Activated CD8-positive, alpha-beta memory T cell treated with anti-CD3 and anti-CD28 coated beads, Interleukin-2, amount 10 ng/mL, durations not matched to agents 7 days and 5 days (primary cell): ENCODE data around the gene USP36. TPM values are rescaled to one million over a fixed set of nuclear protein-coding genes. Genes with fewer than 3 reads are reported as not detected.
"Not testable (repeated sequence)": the region's sequence is repeated elsewhere in the genome, so short reads cannot be mapped to it uniquely, and the experiment has no call there.

Source experiments
- ATAC-seq: fragments of 150-1000 bp; cut with Tn5 transposase; one replicate; pipeline ENCODE4 v1.10.0; 2021; ENCODE audit warnings: moderate library complexity
- CTCF ChIA-PET: fragments of 350-600 bp; sonication (Branson Sonifier 250); formaldehyde crosslinking; loops from one replicate; lab custom pipeline; 2021; ENCODE audit warnings: antibody characterized with exemption; lab: Charles Lee
- DNase-seq: peaks from one replicate; pipeline ENCODE4 v3.0.0-alpha.2; 2020
- H3K27ac Mint-ChIP-seq: one replicate; pipeline ENCODE4 v1.8.0; 2021; ENCODE audit warnings: mild to moderate bottlenecking, mixed read lengths
- H3K27me3 Mint-ChIP-seq: one replicate; pipeline ENCODE4 v1.8.0; 2021; ENCODE audit warnings: mixed read lengths
- H3K36me3 Mint-ChIP-seq: one replicate; pipeline ENCODE4 v1.8.0; 2021; ENCODE audit warnings: mild to moderate bottlenecking, mixed read lengths
- H3K4me1 Mint-ChIP-seq: one replicate; pipeline ENCODE4 v1.8.0; 2021; ENCODE audit warnings: mixed read lengths
- H3K4me3 Mint-ChIP-seq: one replicate; pipeline ENCODE4 v1.8.0; 2021; ENCODE audit warnings: mild to moderate bottlenecking, moderate library complexity, mixed read lengths
- H3K9me3 Mint-ChIP-seq: one replicate; pipeline ENCODE4 v1.8.0; 2022; ENCODE audit warnings: low read depth, mixed read lengths
- total RNA-seq, 2 experiments: library from RNA; stranded (reverse); gene quantifications; one replicate each; pipeline ENCODE4 v1.2.3, GENCODE V29; 2021

USP36 gene
- total RNA-seq, 2 experiments from 2014 or later: 84.5 to 94.3 TPM

- no peak for DNase-seq
- CTCF ChIA-PET: interaction anchor here (0.8 to 0.9 kb wide), 2 partner anchors 14 to 91 kb away, joined by 3 read pairs; no protein-coding TSS in a partner anchor
- Mint-ChIP-seq H3K27ac (peak overlapping the region; percentile 24), H3K9me3 (no peaks in the 10 kb centered on the region), H3K4me1 (peaks cover 20% of the 10 kb centered on the region), H3K36me3 (no peaks in the 10 kb centered on the region), H3K4me3 (peak overlapping the region; percentile 36), H3K27me3 (peaks cover 37% of the 10 kb centered on the region)
- ATAC-seq: peak; percentile 48
These were observed 39.1 kb upstream of the USP36 start for GRCh38 chr17:78879635-78880186.

GRCh38 chr17:78878871-78879527, 38.4 kb upstream of the USP36 start:
- no peak for ATAC-seq
- Mint-ChIP-seq H3K4me3 (no peak overlapping the region), H3K27ac (peak overlapping the region; percentile 24), H3K9me3 (no peaks in the 10 kb centered on the region), H3K4me1 (peaks cover 20% of the 10 kb centered on the region), H3K27me3 (peaks cover 38% of the 10 kb centered on the region), H3K36me3 (no peaks in the 10 kb centered on the region)
- DNase-seq: no peak
- CTCF ChIA-PET: interaction anchor here (0.8 to 0.9 kb wide), 2 partner anchors 13 to 92 kb away, joined by 3 read pairs; no protein-coding TSS in a partner anchor

GRCh38 chr17:78878261-78878660, 37.6 kb upstream of the USP36 start:
- CTCF ChIA-PET: interaction anchor here (0.7 kb wide), 1 partner anchor 94 kb away, joined by 3 read pairs; no protein-coding TSS in a partner anchor
- DNase-seq: no peak
- Mint-ChIP-seq H3K9me3 (no peaks in the 10 kb centered on the region), H3K4me3 (no peak overlapping the region), H3K4me1 (peaks cover 19% of the 10 kb centered on the region), H3K27ac (no peak overlapping the region), H3K27me3 (peaks cover 38% of the 10 kb centered on the region), H3K36me3 (no peaks in the 10 kb centered on the region)
- no peak for ATAC-seq

- H3K4me3 Mint-ChIP-seq, H3K36me3 Mint-ChIP-seq, H3K9me3 Mint-ChIP-seq, ATAC-seq, H3K27ac Mint-ChIP-seq, DNase-seq: not testable (repeated sequence)
- CTCF ChIA-PET: interaction anchor here (1.1 to 1.9 kb wide), 2 partner anchors 11 to 14 kb away, joined by 4 to 7 read pairs; no protein-coding TSS in a partner anchor
- H3K4me1 Mint-ChIP-seq: peaks cover 14% of the 10 kb centered on the region
- H3K27me3 Mint-ChIP-seq: peaks cover 33% of the 10 kb centered on the region
These were observed 36.4 kb upstream of the USP36 start for GRCh38 chr17:78876954-78877517.

- Mint-ChIP-seq H3K36me3 (no peaks in the 10 kb centered on the region), H3K27me3 (peaks cover 30% of the 10 kb centered on the region), H3K9me3 (no peaks in the 10 kb centered on the region), H3K27ac (no peak overlapping the region), H3K4me3 (no peak overlapping the region), H3K4me1 (peaks cover 14% of the 10 kb centered on the region)
- CTCF ChIA-PET: interaction anchor here (1.9 to 2.5 kb wide), 3 partner anchors 10 to 95 kb away, joined by 5 to 13 read pairs (median 7); no protein-coding TSS in a partner anchor
- DNase-seq (no peak), ATAC-seq (no peak)
These were observed 35.5 kb upstream of the USP36 start for GRCh38 chr17:78876094-78876597.

GRCh38 chr17:78875363-78876093, 34.9 kb upstream of the USP36 start:
- Mint-ChIP-seq H3K36me3 (no peaks in the 10 kb centered on the region), H3K27me3 (peaks cover 30% of the 10 kb centered on the region), H3K9me3 (no peaks in the 10 kb centered on the region), H3K4me1 (peaks cover 14% of the 10 kb centered on the region), H3K4me3 (no peak overlapping the region), H3K27ac (no peak overlapping the region)
- CTCF ChIA-PET: interaction anchor here (2.4 to 2.5 kb wide), 2 partner anchors 9 to 96 kb away, joined by 5 to 13 read pairs; no protein-coding TSS in a partner anchor
- no peak for ATAC-seq
- DNase-seq: no peak

- Mint-ChIP-seq H3K4me1 (peaks cover under 1% of the 10 kb centered on the region), H3K27me3 (peaks cover 18% of the 10 kb centered on the region), H3K27ac (no peak overlapping the region), H3K36me3 (no peaks in the 10 kb centered on the region), H3K4me3 (no peak overlapping the region), H3K9me3 (no peaks in the 10 kb centered on the region)
- CTCF ChIA-PET: interaction anchor here (0.7 to 2.5 kb wide), 5 partner anchors 8 to 98 kb away, joined by 3 to 13 read pairs (median 3); no protein-coding TSS in a partner anchor
- DNase-seq (no peak), ATAC-seq (no peak)
These were observed 33.1 kb upstream of the USP36 start for GRCh38 chr17:78873519-78874340.

GRCh38 chr17:78872486-78872885, 31.9 kb upstream of the USP36 start:
- CTCF ChIA-PET: interaction anchor here (1.7 kb wide), 1 partner anchor 99 kb away, joined by 3 read pairs; no protein-coding TSS in a partner anchor

GRCh38 chr17:78870621-78871020, 30.0 kb upstream of the USP36 start:
- CTCF ChIA-PET: no interaction called here
- no peaks in the 10 kb centered on the region for H3K36me3 Mint-ChIP-seq
- no peak overlapping the region for H3K4me3 Mint-ChIP-seq

More at GRCh38 chr17:78872486-78872885, 31.9 kb upstream of the USP36 start:
- no peak overlapping the region for H3K27ac Mint-ChIP-seq
- peaks cover 14% of the 10 kb centered on the region for H3K27me3 Mint-ChIP-seq
- H3K4me3 Mint-ChIP-seq: no peak overlapping the region
- ATAC-seq: no peak
- H3K9me3 Mint-ChIP-seq: no peaks in the 10 kb centered on the region
- DNase-seq: no peak
- no peaks in the 10 kb centered on the region for H3K36me3 Mint-ChIP-seq
- H3K4me1 Mint-ChIP-seq: no peaks in the 10 kb centered on the region

GRCh38 chr17:78868391-78868790, 27.8 kb upstream of the USP36 start:
- Mint-ChIP-seq H3K9me3 (no peaks in the 10 kb centered on the region), H3K4me1 (no peaks in the 10 kb centered on the region), H3K27me3 (peaks cover 3% of the 10 kb centered on the region), H3K36me3 (no peaks in the 10 kb centered on the region), H3K4me3 (no peak overlapping the region), H3K27ac (no peak overlapping the region)
- ATAC-seq: no peak
- CTCF ChIA-PET: no interaction called here
- DNase-seq: no peak

More at GRCh38 chr17:78870621-78871020, 30.0 kb upstream of the USP36 start:
- Mint-ChIP-seq H3K27ac (no peak overlapping the region), H3K4me1 (no peaks in the 10 kb centered on the region), H3K27me3 (peaks cover 8% of the 10 kb centered on the region), H3K9me3 (no peaks in the 10 kb centered on the region)
- no peak for DNase-seq
- no peak for ATAC-seq

- DNase-seq, H3K27ac Mint-ChIP-seq, H3K36me3 Mint-ChIP-seq, H3K4me3 Mint-ChIP-seq, ATAC-seq, H3K27me3 Mint-ChIP-seq, H3K4me1 Mint-ChIP-seq, H3K9me3 Mint-ChIP-seq: not testable (repeated sequence)
- CTCF ChIA-PET: interaction anchor here (0.7 to 3.2 kb wide), 6 partner anchors 8 to 525 kb away, joined by 3 to 70 read pairs (median 8); no protein-coding TSS in a partner anchor
These were observed 26.4 kb upstream of the USP36 start for GRCh38 chr17:78867046-78867445.
